K562 (cell line): ENCODE measurements around the gene PRF1. TPM values are rescaled to one million over a fixed set of nuclear protein-coding genes. Genes with fewer than 3 reads are reported as not detected.
A peak's percentile ranks its signal among the peaks of the same experiment; 100 is the strongest.

ENCODE experiments used
- DMBX1 ChIP-seq: fragments of 250-450 bp; sonication (Bioruptor Pico); IDR thresholded peaks from 2 replicates; pipeline ENCODE4 v1.8.0; 2022; ENCODE audit warnings: inconsistent platforms, mild to moderate bottlenecking, moderate library complexity, borderline replicate concordance
- E2F3 ChIP-seq: fragments of 250-450 bp; sonication (Bioruptor Pico); IDR thresholded peaks from 2 replicates; pipeline ENCODE4 v1.4.0; 2020; ENCODE audit warnings: mild to moderate bottlenecking
- ESRRA ChIP-seq: fragments of 450-650 bp; IDR thresholded peaks from 2 replicates; pipeline ENCODE4 v1.6.1; 2014; ENCODE audit warnings: low read depth, mild to moderate bottlenecking, moderate library complexity, borderline replicate concordance
- FUS ChIP-seq: fragments of 200-400 bp; formaldehyde crosslinking; optimal IDR thresholded peaks from 2 replicates; pipeline ENCODE3; 2017; ENCODE audit warnings: low read depth, low read length
- GABPA ChIP-seq: fragments of 200-800 bp; sonication (Bioruptor generic); conservative IDR thresholded peaks from 2 replicates; pipeline ENCODE4 v1.6.1; 2016; ENCODE audit warnings: low read depth, missing genetic modification characterization, missing compliant biosample characterization
- HDAC6 ChIP-seq: IDR thresholded peaks from 2 replicates; pipeline ENCODE4 v1.6.1; 2012; ENCODE audit warnings: low read depth, mild to moderate bottlenecking, control low read depth, inconsistent platforms, low read length, moderate library complexity
- HNRNPK ChIP-seq: fragments of 200-400 bp; formaldehyde crosslinking; IDR thresholded peaks from one replicate; pipeline ENCODE4 v1.6.1; 2018; ENCODE audit warnings: mild to moderate bottlenecking, low read depth, low read length; ENCODE audit not compliant: poor library complexity, severe bottlenecking
- KDM4B ChIP-seq, 2 experiments: fragments of 450-650 bp in 1 of 2; sonication (generic) in 1 of 2; IDR thresholded peaks; 2 replicates each; pipeline ENCODE4 v1.6.1; 2016 to 2017; ENCODE audit warnings: borderline replicate concordance in 2 of 2, antibody characterized with exemption in 1 of 2, low read depth in 1 of 2, mild to moderate bottlenecking in 1 of 2
- LARP7 ChIP-seq: fragments of 450-650 bp; IDR thresholded peaks from 2 replicates; pipeline ENCODE4 v1.6.1; 2016
- MCM5 ChIP-seq: fragments of 450-650 bp; IDR thresholded peaks from 2 replicates; pipeline ENCODE4 v1.6.1; 2016; ENCODE audit warnings: low read depth
- NCOR1 ChIP-seq: fragments of 450-650 bp; IDR thresholded peaks from 2 replicates; pipeline ENCODE4 v1.6.1; 2016; ENCODE audit warnings: mild to moderate bottlenecking, moderate library complexity
- NEUROD1 ChIP-seq: fragments of 150-350 bp; IDR thresholded peaks from 2 replicates; pipeline ENCODE4 v1.6.1; 2014; ENCODE audit warnings: borderline replicate concordance, low read length, low read depth; ENCODE audit not compliant: partially characterized antibody
- POLR2B ChIP-seq: fragments of 450-650 bp; IDR thresholded peaks from 2 replicates; pipeline ENCODE4 v1.6.1; 2018; ENCODE audit warnings: low read depth; ENCODE audit not compliant: partially characterized antibody
- RB1 ChIP-seq: fragments of 450-650 bp; IDR thresholded peaks from 2 replicates; pipeline ENCODE4 v1.6.1; 2017; ENCODE audit warnings: low read depth, mild to moderate bottlenecking
- RNF219 ChIP-seq: fragments of 250-450 bp; sonication (Bioruptor Pico); IDR thresholded peaks from 2 replicates; pipeline ENCODE4 v1.5.0; 2022; ENCODE audit warnings: mild to moderate bottlenecking
- SLC30A9 ChIP-seq: fragments of 250-450 bp; sonication (Bioruptor Pico); IDR thresholded peaks from 2 replicates; pipeline ENCODE4 v1.8.0; 2022; ENCODE audit warnings: mild to moderate bottlenecking, moderate library complexity
- SMAD2 ChIP-seq: fragments of 150-350 bp; IDR thresholded peaks from 2 replicates; pipeline ENCODE4 v1.6.1; 2014; ENCODE audit warnings: low read depth, mild to moderate bottlenecking, low read length
- ZBTB2 ChIP-seq: fragments of 450-650 bp; IDR thresholded peaks from 2 replicates; pipeline ENCODE4 v1.6.1; 2016; ENCODE audit warnings: antibody characterized with exemption
- ZBTB43 ChIP-seq: sonication (generic); formaldehyde crosslinking; IDR thresholded peaks from 2 replicates; pipeline ENCODE4 v1.8.0; 2023; ENCODE audit warnings: mild to moderate bottlenecking, missing genetic modification reagents
- ZNF133 ChIP-seq: fragments of 250-450 bp; sonication (Bioruptor Pico); IDR thresholded peaks from 2 replicates; pipeline ENCODE4 v1.4.0; 2020; ENCODE audit warnings: mild to moderate bottlenecking
- ZNF311 ChIP-seq: fragments of 250-450 bp; sonication (Bioruptor Pico); IDR thresholded peaks from 2 replicates; pipeline ENCODE4 v1.4.0; 2020; ENCODE audit warnings: mild to moderate bottlenecking, moderate library complexity
- ZNF347 ChIP-seq: fragments of 450-650 bp; formaldehyde crosslinking; IDR thresholded peaks from 2 replicates; pipeline ENCODE4 v1.4.0; 2020; ENCODE audit warnings: low read depth, mild to moderate bottlenecking, moderate library complexity
- ZNF436 ChIP-seq: fragments of 250-450, 450-650 bp; sonication (Bioruptor Pico); formaldehyde crosslinking; IDR thresholded peaks from 2 replicates; pipeline ENCODE4 v1.7.0; 2020; ENCODE audit warnings: mild to moderate bottlenecking
- ZNF445 ChIP-seq: fragments of 250-450 bp; sonication (Bioruptor Pico); IDR thresholded peaks from 2 replicates; pipeline ENCODE4 v1.4.0; 2020; ENCODE audit warnings: low read depth, mild to moderate bottlenecking, moderate library complexity
- ZNF75A ChIP-seq: fragments of 450-650 bp; formaldehyde crosslinking; IDR thresholded peaks from 2 replicates; pipeline ENCODE4 v1.4.0; 2020; ENCODE audit warnings: mild to moderate bottlenecking
- ZNF79 ChIP-seq: fragments of 250-450 bp; sonication (Bioruptor Pico); IDR thresholded peaks from 2 replicates; pipeline ENCODE4 v1.4.0; 2020; ENCODE audit warnings: low read depth, mild to moderate bottlenecking, moderate library complexity
- polyA plus RNA-seq, 8 experiments: library from polyadenylated mRNA; depleted of rRNA in 4 of 8; stranded (reverse) in 5 of 8; unstranded in 3 of 8; fragments of >200 nt; fragmentation: Nextera tagmentation in 2 of 8; fragmentation: Illumina TruSeq in 1 of 8; extraction: Ambion mirVana in 2 of 8; extraction: Trizol in 1 of 8; gene quantifications; 2 replicates each; pipeline versions ENCODE4 v1.2.1 to v1.2.3, GENCODE V29; 2011 to 2014; ENCODE audit warnings: inconsistent platforms in 1 of 8, missing spikeins in 1 of 8
- total RNA-seq, 7 experiments: library from RNA; depleted of rRNA in 6 of 7; stranded (reverse); fragments of >200 nt in 6 of 7; fragmentation: Illumina TruSeq in 2 of 7; extraction: Trizol in 2 of 7; gene quantifications; 2 replicates each; pipeline versions ENCODE4 v1.2.1 to v1.2.3, GENCODE V29; 2011 to 2021; ENCODE audit warnings: low replicate concordance in 1 of 7

The PRF1 gene
- total and polyA plus RNA-seq, 9 of the 15 experiments (the other 6 are each of a cell fraction or from before 2014, with no cell fraction given), result 3.8 to 8.6 (median 6.3) TPM

GRCh38 chr10:70619271-70620019, 16.9 kb upstream of the PRF1 start (continued):
- TF ChIP-seq NCOR1 (peak; percentile 29; the same call in 1 of the 2 replicates), ZBTB2 (no peak; the same call in 1 of the 2 replicates), ZNF79 (CRISPR knock-in tag) (no peak), FUS (no peak), RNF219 (CRISPR knock-in tag) (no peak), MCM5 (no peak), ZNF75A (CRISPR knock-in tag) (no peak), KDM4B (IDR thresholded peaks at IDR 0.05; ENCODE audit: borderline replicate concordance in 2 of 2, low read depth in 1 of 2) (no peak), LARP7 (0 out of 2 replicates have a peak, but pooled peaks have one; percentile 70), RB1 (no peak), SLC30A9 (CRISPR knock-in tag) (no peak), POLR2B (no peak), ZNF436 (CRISPR knock-in tag) (no peak), SMAD2 (no peak), ZBTB43 (CRISPR knock-in tag) (no peak), ZNF347 (CRISPR knock-in tag) (no peak), ZNF445 (CRISPR knock-in tag) (no peak), E2F3 (CRISPR knock-in tag) (no peak), ZNF133 (no peak), HDAC6 (no peak), GABPA (tag) (0 out of 2 replicates have a peak, but pooled peaks have one; percentile 22), DMBX1 (CRISPR knock-in tag) (peak; percentile 43; the same call in 1 of the 2 replicates), ZNF311 (CRISPR knock-in tag) (no peak; the same call in 1 of the 2 replicates), ESRRA (no peak), NEUROD1 (no peak), HNRNPK (no peak)
